Body of pancreas (tissue), 4 donors: ENCODE results near the gene TTC21B. TPM values are rescaled to one million over a fixed set of nuclear protein-coding genes. Genes with fewer than 3 reads are reported as not detected.

Experiments
- ATAC-seq: fragments of 150-250 bp; one replicate; pipeline ENCODE4 v1.9.1; 2016
- DNase-seq, 4 donors: peaks; one replicate each; pipeline ENCODE4 v3.0.0-alpha.2; 2019
- H3K27ac ChIP-seq, 4 donors: fragments of 200-600 bp; sonication (generic); 1 replicate in 3 of 4; 2 replicates in 1 of 4; pipeline versions ENCODE4 v1.5.1 to v1.6.1; 2016 to 2019; ENCODE audit warnings: mild to moderate bottlenecking in 1 of 4, mixed read lengths in 1 of 4, moderate library complexity in 1 of 4
- H3K27me3 ChIP-seq, 2 donors: fragments of 200-600 bp; sonication (generic); one replicate each; pipeline ENCODE4 v1.6.0; 2016; ENCODE audit warnings: mild to moderate bottlenecking in 1 of 2
- H3K36me3 ChIP-seq, 2 donors: fragments of 200-600 bp; sonication (generic); replicated peaks in 1 of 2; 2 replicates each; pipeline ENCODE4 v1.5.1; 2016; ENCODE audit warnings: low read depth in 2 of 2; ENCODE audit not compliant: insufficient read depth in 1 of 2
- H3K4me1 ChIP-seq: fragments of 200-600 bp; sonication (generic); one replicate; pipeline ENCODE4 v1.6.0; 2016
- H3K4me3 ChIP-seq, 2 donors: fragments of 200-600 bp; sonication (generic); 1 replicate in 1 of 2; 2 replicates in 1 of 2; pipeline ENCODE4 v1.5.1; 2016 to 2019
- H3K9me3 ChIP-seq, 3 donors: fragments of 200-600 bp; sonication (generic); 1 replicate in 2 of 3; 2 replicates in 1 of 3; pipeline ENCODE4 v1.5.1; 2016
- POLR2A ChIP-seq, 3 donors: fragments of 450-650 bp; IDR thresholded peaks; one replicate each; pipeline ENCODE4 v1.6.1; 2016; ENCODE audit warnings: antibody characterized with exemption in 3 of 3, mild to moderate bottlenecking in 2 of 3
- WGBS, 2 donors: methylation state at CpG; one replicate each; pipeline ENCODE4 v1.1.5; 2017; 5-methylcytosine and 5-hydroxymethylcytosine counted together
- intact Hi-C: fragments of 100-400 bp; cut with DNase I; formaldehyde crosslinking; loops from one replicate; pipeline ENCODE4 v1.15.1; 2023
- total RNA-seq, 2 donors: library from RNA; depleted of rRNA; stranded (reverse); fragments of >200 nt; gene quantifications; one replicate each; pipeline ENCODE4 v1.1.0, GENCODE V29; 2016
- TF ChIP-seq, protein P1 (sequence below), 7 experiments: fragments of 450-650 bp in 4 of 7; fragments of 200-600 bp in 3 of 7; sonication (generic) in 3 of 7; IDR thresholded peaks; one replicate each; pipeline ENCODE4 v1.5.1; 2016 to 2019; ENCODE audit warnings: antibody characterized with exemption in 7 of 7

TTC21B gene
- total RNA-seq, 2 donors from 2014 or later, result 27.4 to 29.3 TPM

DNA sequence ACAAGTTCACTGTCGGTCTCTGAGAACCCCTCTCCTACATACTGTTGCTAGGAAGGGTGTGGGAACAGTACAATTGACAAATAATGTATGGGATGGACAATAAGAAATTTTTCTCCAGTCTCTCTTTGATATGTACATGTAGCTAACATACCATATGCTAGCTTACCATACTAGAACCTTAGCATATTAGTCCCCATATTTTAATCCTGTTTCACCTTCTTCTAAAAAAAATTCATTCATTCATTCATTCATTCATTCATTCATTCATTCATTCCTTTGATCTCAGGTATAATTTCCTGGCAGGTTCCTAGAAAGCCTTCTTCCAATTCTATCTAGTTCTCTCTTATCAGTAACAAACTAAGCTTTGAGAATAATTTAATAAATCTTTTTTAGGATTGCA lies 62.2 kb downstream of the TTC21B start:
- H3K4me3 ChIP-seq, result no peak overlapping the region
- DNase-seq, result no peak
- TF ChIP-seq POLR2A (IDR thresholded peaks at IDR 0.05), result no peak
- TF ChIP-seq, protein P1, sequence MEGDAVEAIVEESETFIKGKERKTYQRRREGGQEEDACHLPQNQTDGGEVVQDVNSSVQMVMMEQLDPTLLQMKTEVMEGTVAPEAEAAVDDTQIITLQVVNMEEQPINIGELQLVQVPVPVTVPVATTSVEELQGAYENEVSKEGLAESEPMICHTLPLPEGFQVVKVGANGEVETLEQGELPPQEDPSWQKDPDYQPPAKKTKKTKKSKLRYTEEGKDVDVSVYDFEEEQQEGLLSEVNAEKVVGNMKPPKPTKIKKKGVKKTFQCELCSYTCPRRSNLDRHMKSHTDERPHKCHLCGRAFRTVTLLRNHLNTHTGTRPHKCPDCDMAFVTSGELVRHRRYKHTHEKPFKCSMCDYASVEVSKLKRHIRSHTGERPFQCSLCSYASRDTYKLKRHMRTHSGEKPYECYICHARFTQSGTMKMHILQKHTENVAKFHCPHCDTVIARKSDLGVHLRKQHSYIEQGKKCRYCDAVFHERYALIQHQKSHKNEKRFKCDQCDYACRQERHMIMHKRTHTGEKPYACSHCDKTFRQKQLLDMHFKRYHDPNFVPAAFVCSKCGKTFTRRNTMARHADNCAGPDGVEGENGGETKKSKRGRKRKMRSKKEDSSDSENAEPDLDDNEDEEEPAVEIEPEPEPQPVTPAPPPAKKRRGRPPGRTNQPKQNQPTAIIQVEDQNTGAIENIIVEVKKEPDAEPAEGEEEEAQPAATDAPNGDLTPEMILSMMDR (IDR thresholded peaks at IDR 0.05), result no peak
- WGBS, 2 donors, result 95 to 100% methylated on average over 1 of the region's 1 CpG
- no peak overlapping the region for H3K27ac ChIP-seq
- intact Hi-C loops, result no loop called here
- peaks cover 9% of the 10 kb centered on the region for H3K4me1 ChIP-seq
- no peaks in the 10 kb centered on the region for H3K27me3 ChIP-seq
- no peak for ATAC-seq
- no peaks in the 10 kb centered on the region for H3K9me3 ChIP-seq
- H3K36me3 ChIP-seq, result peaks cover 4 to 7% of the 10 kb centered on the region in 2 donors

DNA sequence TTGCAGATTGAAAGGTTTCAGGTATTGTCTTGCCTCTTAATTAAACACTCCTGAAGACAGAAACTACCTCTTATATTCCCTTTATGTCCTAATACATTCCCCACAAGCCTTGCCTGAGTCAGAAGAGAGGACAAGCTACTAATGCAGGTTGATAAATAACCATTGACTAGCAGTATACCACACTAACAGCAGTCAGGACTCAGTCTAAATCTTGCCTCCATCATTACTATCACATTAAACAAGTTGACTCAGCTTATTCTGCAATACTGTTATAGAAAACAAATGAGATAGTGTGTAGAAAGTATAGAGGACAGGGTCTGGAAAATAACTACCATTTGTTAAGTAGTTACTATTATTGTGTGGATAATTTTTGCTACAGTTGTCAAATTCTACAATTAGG lies 63.8 kb downstream of the TTC21B start:
- no peak for ATAC-seq
- TF ChIP-seq, protein P1 (IDR thresholded peaks at IDR 0.05), result no peak
- no peak for TF ChIP-seq POLR2A (IDR thresholded peaks at IDR 0.05)
- Histone ChIP-seq H3K9me3 (no peaks in the 10 kb centered on the region), H3K4me3 (no peak overlapping the region), H3K36me3 (peaks cover 4 to 7% of the 10 kb centered on the region in 2 donors), H3K27ac (no peak overlapping the region), H3K27me3 (no peaks in the 10 kb centered on the region), H3K4me1 (peaks cover 9% of the 10 kb centered on the region)
- intact Hi-C loops, result no loop called here
- no peak for DNase-seq

DNA sequence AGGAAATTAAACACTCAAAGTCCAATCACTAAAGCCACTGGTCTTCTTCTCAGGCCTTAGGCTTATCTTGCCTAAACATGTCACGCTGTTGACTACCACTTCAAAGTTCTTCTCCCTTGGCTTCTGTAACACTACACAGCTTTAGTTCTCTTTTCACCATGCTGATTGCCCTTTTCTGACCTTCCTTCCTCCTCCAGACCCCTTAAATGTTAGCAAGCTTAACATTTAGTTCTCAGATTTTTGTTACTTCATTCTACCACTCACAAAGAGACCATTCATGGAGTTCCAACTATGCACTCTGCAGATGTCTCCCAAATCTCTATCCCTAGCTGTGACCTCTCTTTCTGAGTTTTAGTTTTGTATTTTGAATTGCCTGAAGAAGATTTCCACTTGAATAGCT lies 64.4 kb downstream of the TTC21B start:
- H3K27ac ChIP-seq, result no peak overlapping the region
- ATAC-seq (no peak), DNase-seq (no peak)
- no peak for TF ChIP-seq POLR2A (IDR thresholded peaks at IDR 0.05)
- TF ChIP-seq, protein P1 (IDR thresholded peaks at IDR 0.05), result no peak
- H3K9me3 ChIP-seq, result no peaks in the 10 kb centered on the region
- no peaks in the 10 kb centered on the region for H3K27me3 ChIP-seq
- H3K4me1 ChIP-seq, result peaks cover 9% of the 10 kb centered on the region
- intact Hi-C loops, result no loop called here
- no peak overlapping the region for H3K4me3 ChIP-seq
- 38 to 50% methylated on average over 1 of the region's 1 CpG for WGBS, 2 donors
- H3K36me3 ChIP-seq, result peaks cover 4 to 7% of the 10 kb centered on the region in 2 donors

DNA sequence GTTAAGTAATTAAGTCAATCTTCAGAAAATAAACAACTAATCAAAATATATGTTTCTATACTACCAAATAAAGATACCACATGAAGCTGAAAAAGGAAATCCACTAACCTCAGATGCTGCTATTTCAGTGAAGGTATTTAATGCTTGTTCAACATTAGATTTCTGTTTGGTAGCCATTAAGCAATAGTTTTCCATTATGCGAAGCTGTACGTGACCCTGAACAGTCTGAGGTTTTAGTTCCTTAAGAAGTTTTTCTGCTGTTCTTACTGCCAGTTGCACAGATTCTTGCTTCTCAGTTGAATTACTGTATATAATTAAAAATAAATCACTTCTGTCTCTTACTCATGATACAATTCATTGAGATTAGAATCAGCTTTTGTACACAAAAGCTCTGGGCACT lies 65.4 kb downstream of the TTC21B start:
- H3K27ac ChIP-seq, result no peak overlapping the region
- H3K4me3 ChIP-seq, result no peak overlapping the region
- DNase-seq, result no peak
- TF ChIP-seq POLR2A (IDR thresholded peaks at IDR 0.05), result no peak
- TF ChIP-seq, protein P1 (IDR thresholded peaks at IDR 0.05), result no peak
- WGBS, 2 donors, result 85 to 86% methylated on average over 2 of the region's 2 CpGs
- H3K9me3 ChIP-seq, result no peaks in the 10 kb centered on the region
- H3K4me1 ChIP-seq, result peaks cover 9% of the 10 kb centered on the region
- H3K27me3 ChIP-seq, result no peaks in the 10 kb centered on the region
- H3K36me3 ChIP-seq, result peaks cover 4 to 6% of the 10 kb centered on the region in 2 donors
- no peak for ATAC-seq
- intact Hi-C loops, result no loop called here

DNA sequence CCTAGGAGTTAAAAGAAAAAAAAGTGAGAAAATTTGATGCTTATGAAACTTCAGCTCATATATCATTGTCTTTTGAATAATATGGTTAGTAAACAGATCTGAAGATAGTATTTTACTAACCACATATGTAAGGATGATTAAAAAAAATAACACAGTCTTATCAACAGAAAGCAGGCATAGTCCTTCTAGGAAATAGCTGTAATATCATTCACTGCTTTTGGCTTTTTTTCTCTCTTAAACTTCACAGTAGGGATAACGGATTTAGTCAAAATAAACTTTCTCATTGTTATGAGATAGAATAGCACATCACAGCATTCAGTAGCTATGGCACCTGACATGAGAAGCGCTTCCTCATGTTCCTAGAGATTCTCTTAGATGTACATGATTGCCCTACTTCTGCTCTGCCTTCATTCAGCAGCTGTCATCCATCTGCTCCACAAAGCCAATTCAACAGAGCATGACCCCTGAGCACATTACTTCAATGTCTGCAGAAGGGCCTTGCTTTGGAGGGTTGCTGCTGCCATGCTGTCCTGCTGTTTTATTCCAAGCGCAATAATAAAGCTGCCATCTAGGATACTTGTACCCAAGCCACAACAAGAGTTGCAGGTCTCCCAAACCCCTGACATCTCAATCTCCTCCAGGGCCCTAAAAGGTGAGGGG lies 67.0 kb downstream of the TTC21B start:
- TF ChIP-seq POLR2A (IDR thresholded peaks at IDR 0.05), result no peak
- TF ChIP-seq, protein P1 (IDR thresholded peaks at IDR 0.05), result no peak
- 93 to 94% methylated on average over 3 of the region's 3 CpGs for WGBS, 2 donors
- no peak overlapping the region for H3K4me3 ChIP-seq
- H3K27ac ChIP-seq, result no peak overlapping the region
- H3K27me3 ChIP-seq, result no peaks in the 10 kb centered on the region
- H3K4me1 ChIP-seq, result peaks cover 9% of the 10 kb centered on the region
- H3K36me3 ChIP-seq, result peaks cover 3 to 4% of the 10 kb centered on the region in 2 donors
- no peaks in the 10 kb centered on the region for H3K9me3 ChIP-seq
- intact Hi-C loops, result no loop called here
- ATAC-seq (no peak), DNase-seq (no peak)
